HepG2 (cell line): ENCODE data around the gene EPB41L1. TPM values are rescaled to one million over a fixed set of nuclear protein-coding genes. Genes with fewer than 3 reads are reported as not detected.

Experiments used
- DNMT3B ChIP-seq: conservative IDR thresholded peaks from 2 replicates; pipeline ENCODE4 v1.6.1; 2016; ENCODE audit warnings: missing biosample characterization, control low read depth
- MBNL3 ChIP-seq: fragments of 250-450 bp; sonication (Bioruptor Pico); conservative IDR thresholded peaks from 2 replicates; pipeline ENCODE4 v1.8.0; 2022; ENCODE audit warnings: mild to moderate bottlenecking, inconsistent platforms
- RFXANK ChIP-seq: IDR thresholded peaks from 2 replicates; pipeline ENCODE4 v1.6.1; 2016
- SCMH1 ChIP-seq: sonication (generic); formaldehyde crosslinking; IDR thresholded peaks from 2 replicates; pipeline ENCODE4 v1.9.0; 2021; ENCODE audit warnings: missing genetic modification reagents, mild to moderate bottlenecking, borderline replicate concordance
- SETDB1 ChIP-seq: sonication (generic); formaldehyde crosslinking; IDR thresholded peaks from 2 replicates; pipeline ENCODE4 v1.5.1; 2020; ENCODE audit warnings: missing genetic modification reagents, mild to moderate bottlenecking, borderline replicate concordance
- SMAD1 ChIP-seq: sonication (generic); formaldehyde crosslinking; IDR thresholded peaks from 2 replicates; pipeline ENCODE4 v1.4.0; 2020; ENCODE audit warnings: missing genetic modification reagents, low read depth, mild to moderate bottlenecking, borderline replicate concordance
- SNAPC2 ChIP-seq: sonication (generic); formaldehyde crosslinking; IDR thresholded peaks from 2 replicates; pipeline ENCODE4 v1.8.1; 2022; ENCODE audit warnings: mild to moderate bottlenecking, missing genetic modification reagents
- WIZ ChIP-seq: sonication (generic); formaldehyde crosslinking; IDR thresholded peaks from 2 replicates; pipeline ENCODE4 v1.5.1; 2020; ENCODE audit warnings: mild to moderate bottlenecking, missing genetic modification reagents
- ZMYM3 ChIP-seq: sonication (generic); formaldehyde crosslinking; IDR thresholded peaks from 2 replicates; pipeline ENCODE4 v1.5.1; 2020; ENCODE audit warnings: mild to moderate bottlenecking, missing genetic modification reagents
- ZNF180 ChIP-seq: sonication (generic); formaldehyde crosslinking; IDR thresholded peaks from 2 replicates; pipeline ENCODE4 v1.4.0; 2020; ENCODE audit warnings: low read depth, missing genetic modification reagents, borderline replicate concordance
- ZNF24 ChIP-seq: fragments of 450-650 bp; IDR thresholded peaks from 2 replicates; pipeline ENCODE4 v1.6.1; 2017; ENCODE audit warnings: antibody characterized with exemption, mild to moderate bottlenecking
- polyA plus RNA-seq, 8 experiments: library from polyadenylated mRNA; depleted of rRNA in 3 of 8; stranded (reverse) in 7 of 8; unstranded in 1 of 8; fragments of >200 nt; fragmentation: Illumina TruSeq in 4 of 8; extraction: Trizol in 4 of 8; gene quantifications; 2 replicates each; pipeline versions ENCODE4 v1.2.1 to v1.2.3, GENCODE V29; 2011 to 2016; ENCODE audit warnings: low read depth in 4 of 8, missing spikeins in 1 of 8, mixed read lengths in 1 of 8; ENCODE audit not compliant: insufficient read depth in 1 of 8
- total RNA-seq, 5 experiments: library from RNA; depleted of rRNA; stranded (reverse); fragments of >200 nt; fragmentation: Illumina TruSeq; extraction: Trizol; gene quantifications; 2 replicates each; pipeline ENCODE4 v1.2.3, GENCODE V29; 2016; ENCODE audit warnings: low read depth in 1 of 5
- TF ChIP-seq, protein P1 (sequence below): sonication (generic); formaldehyde crosslinking; IDR thresholded peaks from 2 replicates; pipeline ENCODE4 v1.4.0; 2020; ENCODE audit warnings: missing genetic modification reagents, borderline replicate concordance
- TF ChIP-seq, protein P2 (sequence below): sonication (generic); formaldehyde crosslinking; conservative IDR thresholded peaks from 2 replicates; pipeline ENCODE4 v1.8.1; 2023; ENCODE audit warnings: missing genetic modification reagents
- TF ChIP-seq, protein P3 (sequence below): IDR thresholded peaks from 2 replicates; pipeline ENCODE4 v1.6.1; 2016; ENCODE audit warnings: low read depth, borderline replicate concordance
- TF ChIP-seq, protein P4 (sequence below): sonication (generic); formaldehyde crosslinking; IDR thresholded peaks from 2 replicates; pipeline ENCODE4 v1.4.0; 2020; ENCODE audit warnings: missing genetic modification reagents
- TF ChIP-seq, protein P5 (sequence below): sonication (generic); formaldehyde crosslinking; IDR thresholded peaks from 2 replicates; pipeline ENCODE4 v1.5.0; 2020; ENCODE audit warnings: missing genetic modification reagents, mild to moderate bottlenecking, borderline replicate concordance
- TF ChIP-seq, protein P6 (sequence below): sonication (generic); formaldehyde crosslinking; IDR thresholded peaks from 2 replicates; pipeline ENCODE4 v1.4.0; 2020; ENCODE audit warnings: missing genetic modification reagents, borderline replicate concordance

EPB41L1 gene
- total and polyA plus RNA-seq, 2 of the 13 experiments (the other 11 are each of a cell fraction or from before 2014, with no cell fraction given) = 16.7 to 39.0 TPM

DNA sequence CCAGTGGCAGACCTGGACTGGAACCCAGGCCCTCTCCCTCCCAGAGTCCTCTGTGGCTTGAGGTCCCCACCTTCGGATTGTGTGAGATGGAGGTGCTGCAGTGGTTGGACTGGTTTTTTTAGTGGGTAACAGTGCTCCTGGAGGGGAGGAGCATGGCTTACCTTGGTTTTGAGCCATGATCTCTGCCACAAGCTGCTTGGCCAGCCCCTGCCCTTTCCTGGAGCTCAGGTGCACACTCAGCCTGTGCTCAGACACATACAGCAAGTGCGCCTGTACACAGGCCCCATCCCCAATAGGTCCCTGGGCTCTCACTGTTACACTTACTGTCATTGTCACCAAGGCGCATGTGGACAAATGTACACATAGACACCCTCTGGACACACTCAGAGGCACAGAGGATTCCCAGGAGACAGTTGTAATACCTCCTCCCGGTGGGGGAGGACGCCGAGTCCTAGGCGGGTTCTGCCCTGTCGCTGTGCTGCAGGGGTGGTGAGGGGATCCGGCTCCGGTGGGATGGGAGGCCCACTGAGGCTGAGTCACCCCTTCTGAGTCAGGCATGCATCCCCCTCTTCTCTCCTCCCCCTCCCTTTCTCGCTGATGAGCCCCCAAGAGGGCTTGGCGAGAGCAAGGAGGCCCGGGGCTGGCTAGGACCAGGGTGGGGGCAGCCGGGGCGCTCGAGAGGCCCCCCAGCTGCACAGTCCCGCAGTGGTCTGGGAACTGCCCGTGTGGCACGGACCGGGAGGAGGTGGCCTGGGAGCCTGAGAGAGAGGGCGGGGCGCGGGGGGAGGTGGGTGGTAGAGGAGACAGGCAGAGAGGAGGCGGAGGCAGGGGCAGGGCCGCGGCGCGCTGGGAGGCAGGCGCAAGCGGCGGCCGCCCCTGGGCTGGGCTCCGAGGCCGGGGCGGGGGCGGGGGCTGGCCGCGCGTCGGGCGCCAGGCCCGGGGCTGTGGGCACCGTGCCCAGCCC, 522 bp upstream of the EPB41L1 start (continued):
- TF ChIP-seq, protein P1, sequence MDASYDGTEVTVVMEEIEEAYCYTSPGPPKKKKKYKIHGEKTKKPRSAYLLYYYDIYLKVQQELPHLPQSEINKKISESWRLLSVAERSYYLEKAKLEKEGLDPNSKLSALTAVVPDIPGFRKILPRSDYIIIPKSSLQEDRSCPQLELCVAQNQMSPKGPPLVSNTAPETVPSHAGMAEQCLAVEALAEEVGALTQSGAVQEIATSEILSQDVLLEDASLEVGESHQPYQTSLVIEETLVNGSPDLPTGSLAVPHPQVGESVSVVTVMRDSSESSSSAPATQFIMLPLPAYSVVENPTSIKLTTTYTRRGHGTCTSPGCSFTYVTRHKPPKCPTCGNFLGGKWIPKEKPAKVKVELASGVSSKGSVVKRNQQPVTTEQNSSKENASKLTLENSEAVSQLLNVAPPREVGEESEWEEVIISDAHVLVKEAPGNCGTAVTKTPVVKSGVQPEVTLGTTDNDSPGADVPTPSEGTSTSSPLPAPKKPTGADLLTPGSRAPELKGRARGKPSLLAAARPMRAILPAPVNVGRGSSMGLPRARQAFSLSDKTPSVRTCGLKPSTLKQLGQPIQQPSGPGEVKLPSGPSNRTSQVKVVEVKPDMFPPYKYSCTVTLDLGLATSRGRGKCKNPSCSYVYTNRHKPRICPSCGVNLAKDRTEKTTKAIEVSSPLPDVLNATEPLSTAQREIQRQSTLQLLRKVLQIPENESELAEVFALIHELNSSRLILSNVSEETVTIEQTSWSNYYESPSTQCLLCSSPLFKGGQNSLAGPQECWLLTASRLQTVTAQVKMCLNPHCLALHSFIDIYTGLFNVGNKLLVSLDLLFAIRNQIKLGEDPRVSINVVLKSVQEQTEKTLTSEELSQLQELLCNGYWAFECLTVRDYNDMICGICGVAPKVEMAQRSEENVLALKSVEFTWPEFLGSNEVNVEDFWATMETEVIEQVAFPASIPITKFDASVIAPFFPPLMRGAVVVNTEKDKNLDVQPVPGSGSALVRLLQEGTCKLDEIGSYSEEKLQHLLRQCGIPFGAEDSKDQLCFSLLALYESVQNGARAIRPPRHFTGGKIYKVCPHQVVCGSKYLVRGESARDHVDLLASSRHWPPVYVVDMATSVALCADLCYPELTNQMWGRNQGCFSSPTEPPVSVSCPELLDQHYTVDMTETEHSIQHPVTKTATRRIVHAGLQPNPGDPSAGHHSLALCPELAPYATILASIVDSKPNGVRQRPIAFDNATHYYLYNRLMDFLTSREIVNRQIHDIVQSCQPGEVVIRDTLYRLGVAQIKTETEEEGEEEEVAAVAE (CRISPR knock-in tag) = no peak
- TF ChIP-seq, protein P2, sequence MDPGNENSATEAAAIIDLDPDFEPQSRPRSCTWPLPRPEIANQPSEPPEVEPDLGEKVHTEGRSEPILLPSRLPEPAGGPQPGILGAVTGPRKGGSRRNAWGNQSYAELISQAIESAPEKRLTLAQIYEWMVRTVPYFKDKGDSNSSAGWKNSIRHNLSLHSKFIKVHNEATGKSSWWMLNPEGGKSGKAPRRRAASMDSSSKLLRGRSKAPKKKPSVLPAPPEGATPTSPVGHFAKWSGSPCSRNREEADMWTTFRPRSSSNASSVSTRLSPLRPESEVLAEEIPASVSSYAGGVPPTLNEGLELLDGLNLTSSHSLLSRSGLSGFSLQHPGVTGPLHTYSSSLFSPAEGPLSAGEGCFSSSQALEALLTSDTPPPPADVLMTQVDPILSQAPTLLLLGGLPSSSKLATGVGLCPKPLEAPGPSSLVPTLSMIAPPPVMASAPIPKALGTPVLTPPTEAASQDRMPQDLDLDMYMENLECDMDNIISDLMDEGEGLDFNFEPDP (CRISPR knock-in tag) = no peak
- TF ChIP-seq, protein P3, sequence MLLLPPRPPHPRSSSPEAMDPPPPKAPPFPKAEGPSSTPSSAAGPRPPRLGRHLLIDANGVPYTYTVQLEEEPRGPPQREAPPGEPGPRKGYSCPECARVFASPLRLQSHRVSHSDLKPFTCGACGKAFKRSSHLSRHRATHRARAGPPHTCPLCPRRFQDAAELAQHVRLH = peak; percentile 32; the same call in 1 of the 2 replicates
- TF ChIP-seq DNMT3B (CRISPR knock-in tag) (no peak), WIZ (CRISPR knock-in tag) (no peak), SNAPC2 (no peak), ZMYM3 (CRISPR knock-in tag) (peak; percentile 56; the same call in 1 of the 2 replicates), SMAD1 (CRISPR knock-in tag) (no peak; the same call in 1 of the 2 replicates), SETDB1 (CRISPR knock-in tag) (no peak), RFXANK (CRISPR knock-in tag) (no peak), ZNF180 (CRISPR knock-in tag) (no peak), SCMH1 (CRISPR knock-in tag) (no peak), ZNF24 (no peak), MBNL3 (CRISPR knock-in tag) (no peak)
- TF ChIP-seq, protein P4, sequence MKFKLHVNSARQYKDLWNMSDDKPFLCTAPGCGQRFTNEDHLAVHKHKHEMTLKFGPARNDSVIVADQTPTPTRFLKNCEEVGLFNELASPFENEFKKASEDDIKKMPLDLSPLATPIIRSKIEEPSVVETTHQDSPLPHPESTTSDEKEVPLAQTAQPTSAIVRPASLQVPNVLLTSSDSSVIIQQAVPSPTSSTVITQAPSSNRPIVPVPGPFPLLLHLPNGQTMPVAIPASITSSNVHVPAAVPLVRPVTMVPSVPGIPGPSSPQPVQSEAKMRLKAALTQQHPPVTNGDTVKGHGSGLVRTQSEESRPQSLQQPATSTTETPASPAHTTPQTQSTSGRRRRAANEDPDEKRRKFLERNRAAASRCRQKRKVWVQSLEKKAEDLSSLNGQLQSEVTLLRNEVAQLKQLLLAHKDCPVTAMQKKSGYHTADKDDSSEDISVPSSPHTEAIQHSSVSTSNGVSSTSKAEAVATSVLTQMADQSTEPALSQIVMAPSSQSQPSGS (CRISPR knock-in tag) = no peak
- TF ChIP-seq, protein P5, sequence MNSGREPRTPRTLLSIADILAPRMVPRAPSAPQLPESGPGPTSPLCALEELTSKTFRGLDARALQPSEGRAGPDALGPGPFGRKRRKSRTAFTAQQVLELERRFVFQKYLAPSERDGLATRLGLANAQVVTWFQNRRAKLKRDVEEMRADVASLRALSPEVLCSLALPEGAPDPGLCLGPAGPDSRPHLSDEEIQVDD (CRISPR knock-in tag) = 0 out of 2 replicates have a peak, but pooled peaks have one; percentile 46
- TF ChIP-seq, protein P6, sequence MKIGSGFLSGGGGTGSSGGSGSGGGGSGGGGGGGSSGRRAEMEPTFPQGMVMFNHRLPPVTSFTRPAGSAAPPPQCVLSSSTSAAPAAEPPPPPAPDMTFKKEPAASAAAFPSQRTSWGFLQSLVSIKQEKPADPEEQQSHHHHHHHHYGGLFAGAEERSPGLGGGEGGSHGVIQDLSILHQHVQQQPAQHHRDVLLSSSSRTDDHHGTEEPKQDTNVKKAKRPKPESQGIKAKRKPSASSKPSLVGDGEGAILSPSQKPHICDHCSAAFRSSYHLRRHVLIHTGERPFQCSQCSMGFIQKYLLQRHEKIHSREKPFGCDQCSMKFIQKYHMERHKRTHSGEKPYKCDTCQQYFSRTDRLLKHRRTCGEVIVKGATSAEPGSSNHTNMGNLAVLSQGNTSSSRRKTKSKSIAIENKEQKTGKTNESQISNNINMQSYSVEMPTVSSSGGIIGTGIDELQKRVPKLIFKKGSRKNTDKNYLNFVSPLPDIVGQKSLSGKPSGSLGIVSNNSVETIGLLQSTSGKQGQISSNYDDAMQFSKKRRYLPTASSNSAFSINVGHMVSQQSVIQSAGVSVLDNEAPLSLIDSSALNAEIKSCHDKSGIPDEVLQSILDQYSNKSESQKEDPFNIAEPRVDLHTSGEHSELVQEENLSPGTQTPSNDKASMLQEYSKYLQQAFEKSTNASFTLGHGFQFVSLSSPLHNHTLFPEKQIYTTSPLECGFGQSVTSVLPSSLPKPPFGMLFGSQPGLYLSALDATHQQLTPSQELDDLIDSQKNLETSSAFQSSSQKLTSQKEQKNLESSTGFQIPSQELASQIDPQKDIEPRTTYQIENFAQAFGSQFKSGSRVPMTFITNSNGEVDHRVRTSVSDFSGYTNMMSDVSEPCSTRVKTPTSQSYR (CRISPR knock-in tag) = no peak
